Kidney (tissue), 14 donors: ENCODE data around the gene SLC44A4. TPM values are rescaled to one million over a fixed set of nuclear protein-coding genes. Genes with fewer than 3 reads are reported as not detected.

Experiments
- DNase-seq, 5 donors: peaks; one replicate each; pipeline ENCODE4 v3.0.0-alpha.2; 2013 to 2020
- FAIRE-seq: peaks from 2 replicates; lab custom pipeline; 2012; peaks lifted over from hg19 to GRCh38; lab: Jason Lieb, UNC
- H3K27ac ChIP-seq, 2 donors: one replicate each; pipeline ENCODE4 v1.7.0; 2013; ENCODE audit warnings: low read depth in 2 of 2, low read length in 2 of 2, inconsistent platforms in 1 of 2
- H3K27me3 ChIP-seq: one replicate; pipeline ENCODE4 v1.7.1; 2013; ENCODE audit warnings: low read length, inconsistent platforms; ENCODE audit not compliant: control insufficient read depth, insufficient read depth
- H3K36me3 ChIP-seq, 3 donors: one replicate each; pipeline versions ENCODE4 v1.7.0 to v1.7.1; 2013; ENCODE audit warnings: low read length in 3 of 3, control low read depth in 1 of 3, inconsistent platforms in 1 of 3; ENCODE audit not compliant: insufficient read depth in 3 of 3, control insufficient read depth in 2 of 3
- H3K4me1 ChIP-seq, 3 donors: one replicate each; pipeline versions ENCODE4 v1.7.0 to v1.7.1; 2013; ENCODE audit warnings: low read length in 3 of 3, inconsistent platforms in 1 of 3, low read depth in 1 of 3; ENCODE audit not compliant: control insufficient read depth in 2 of 3, insufficient read depth in 2 of 3
- H3K4me3 ChIP-seq, 3 donors: one replicate each; pipeline versions ENCODE4 v1.7.0 to v1.8.1; 2013; ENCODE audit warnings: low read length in 3 of 3, control low read depth in 1 of 3, inconsistent platforms in 1 of 3
- H3K9ac ChIP-seq, 3 donors: one replicate each; pipeline versions ENCODE4 v1.7.0 to v1.7.1; 2013; ENCODE audit warnings: low read length in 3 of 3, control low read depth in 1 of 3, inconsistent platforms in 1 of 3
- H3K9me3 ChIP-seq, 3 donors: one replicate each; pipeline versions ENCODE4 v1.7.0 to v1.7.1; 2013; ENCODE audit warnings: low read length in 3 of 3, control low read depth in 1 of 3, inconsistent platforms in 1 of 3; ENCODE audit not compliant: control insufficient read depth in 2 of 3, insufficient read depth in 1 of 3
- intact Hi-C: fragments of 100-400 bp; cut with DNase I; formaldehyde crosslinking; loops from one replicate; pipeline ENCODE4 v1.11.1; 2022
- polyA plus RNA-seq: library from polyadenylated mRNA; stranded (reverse); fragments of 350-450 nt; fragmentation: Illumina TruSeq; extraction: RNeasy Lipid Tissue Mini Kit (QIAGEN cat#74804); gene quantifications from one replicate; pipeline ENCODE4 v1.2.3, GENCODE V29; 2014; ENCODE audit warnings: low read depth, low replicate concordance; ENCODE audit not compliant: insufficient read depth
- total RNA-seq: library from RNA; stranded (reverse); fragmentation: NEBNext Ultra II Directional; extraction: Animal tissue kit (Norgen Biotek cat#: 25700); gene quantifications from one replicate; pipeline ENCODE4 v1.2.1, GENCODE V29; 2021
- TF ChIP-seq, protein P1 (sequence below): IDR thresholded peaks from 3 replicates; pipeline ENCODE4 v1.5.1; 2012; ENCODE audit warnings: mild to moderate bottlenecking, moderate library complexity, borderline replicate concordance; ENCODE audit not compliant: insufficient read depth; ENCODE audit errors: extremely low read depth
- donor health status: control.
- donor health status: control.
- donor health status: control.
- donor health status: control.
- donor health status: control.
- donor health status: DM: yes; HTN: yes; CAD: no.
- donor health status: Normal renal cell carcinoma (clear cell type).

The SLC44A4 gene
- total and polyA plus RNA-seq, 2 donors from 2014 or later, result 37.4 to 137 TPM

DNA sequence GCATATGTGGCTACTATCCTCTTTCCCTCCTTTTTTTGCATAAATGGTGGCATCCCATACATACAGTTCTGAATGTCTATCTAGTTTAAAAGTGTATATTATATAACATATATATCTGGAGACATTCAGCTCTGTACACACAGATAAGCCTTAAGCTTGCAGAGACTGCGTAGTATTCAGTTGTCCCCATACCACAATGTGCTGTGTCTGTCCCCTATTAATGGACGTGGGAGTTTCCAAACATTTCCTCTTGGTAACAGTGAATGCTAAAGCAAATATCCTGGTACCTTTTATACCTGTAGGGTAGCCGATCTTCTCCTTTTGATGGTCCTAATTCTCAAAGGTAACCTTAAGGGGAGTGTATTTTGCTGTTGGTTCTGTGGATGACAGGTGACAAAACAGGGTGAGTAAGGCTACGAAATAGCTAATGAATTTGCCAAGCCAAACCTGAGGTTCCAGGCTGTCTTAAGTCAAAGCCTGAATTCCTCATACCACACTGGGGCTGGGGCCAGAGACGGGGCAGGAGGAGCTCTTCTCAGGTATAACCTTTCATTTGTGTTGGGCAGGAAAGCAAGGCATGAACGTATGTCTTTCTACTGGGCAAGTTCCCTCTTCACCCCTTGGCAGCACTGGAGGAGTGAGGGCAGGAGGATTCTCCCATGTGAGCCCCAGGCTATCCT lies 41.0 kb upstream of the SLC44A4 start:
- FAIRE-seq, result no peak
- Histone ChIP-seq H3K4me1 (no peaks in the 10 kb centered on the region), H3K27ac (no peak overlapping the region), H3K36me3 (no peaks in the 10 kb centered on the region), H3K9me3 (no peaks in the 10 kb centered on the region), H3K4me3 (no peak overlapping the region), H3K27me3 (no peaks in the 10 kb centered on the region), H3K9ac (no peak overlapping the region)
- intact Hi-C loops, result no loop called here
- DNase-seq, result no peak
- TF ChIP-seq, protein P1, sequence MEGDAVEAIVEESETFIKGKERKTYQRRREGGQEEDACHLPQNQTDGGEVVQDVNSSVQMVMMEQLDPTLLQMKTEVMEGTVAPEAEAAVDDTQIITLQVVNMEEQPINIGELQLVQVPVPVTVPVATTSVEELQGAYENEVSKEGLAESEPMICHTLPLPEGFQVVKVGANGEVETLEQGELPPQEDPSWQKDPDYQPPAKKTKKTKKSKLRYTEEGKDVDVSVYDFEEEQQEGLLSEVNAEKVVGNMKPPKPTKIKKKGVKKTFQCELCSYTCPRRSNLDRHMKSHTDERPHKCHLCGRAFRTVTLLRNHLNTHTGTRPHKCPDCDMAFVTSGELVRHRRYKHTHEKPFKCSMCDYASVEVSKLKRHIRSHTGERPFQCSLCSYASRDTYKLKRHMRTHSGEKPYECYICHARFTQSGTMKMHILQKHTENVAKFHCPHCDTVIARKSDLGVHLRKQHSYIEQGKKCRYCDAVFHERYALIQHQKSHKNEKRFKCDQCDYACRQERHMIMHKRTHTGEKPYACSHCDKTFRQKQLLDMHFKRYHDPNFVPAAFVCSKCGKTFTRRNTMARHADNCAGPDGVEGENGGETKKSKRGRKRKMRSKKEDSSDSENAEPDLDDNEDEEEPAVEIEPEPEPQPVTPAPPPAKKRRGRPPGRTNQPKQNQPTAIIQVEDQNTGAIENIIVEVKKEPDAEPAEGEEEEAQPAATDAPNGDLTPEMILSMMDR, result no peak

DNA sequence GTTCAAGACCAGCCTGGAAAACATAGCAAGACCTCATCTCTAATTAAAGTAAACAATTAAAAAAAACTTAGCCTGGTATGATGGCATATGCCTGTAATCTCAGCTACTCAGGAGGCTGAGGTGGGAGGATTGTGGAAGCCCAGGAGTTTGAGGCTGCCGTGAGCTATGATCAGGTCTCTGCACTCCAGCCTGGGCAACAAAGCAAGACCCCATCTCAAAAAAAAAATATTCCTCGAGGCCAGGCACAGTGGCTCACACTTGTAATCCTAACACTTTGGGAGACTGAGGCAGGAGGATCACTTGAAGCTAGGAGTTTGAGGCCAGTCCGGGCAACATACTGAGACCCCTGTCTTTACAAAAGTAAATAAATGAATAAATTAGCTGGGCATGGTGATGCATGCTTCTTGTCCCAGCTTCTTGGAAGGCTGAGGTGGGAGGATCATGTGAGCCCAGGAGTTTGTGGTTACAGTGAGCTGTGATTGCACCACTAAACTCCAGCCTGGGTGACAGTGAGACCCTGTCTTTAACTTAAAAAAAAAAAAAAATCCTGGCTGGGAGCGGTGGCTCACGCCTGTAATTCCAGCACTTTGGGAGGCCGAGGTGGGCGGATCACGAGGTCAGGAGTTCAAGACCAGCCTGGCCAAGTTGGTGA lies 39.4 kb upstream of the SLC44A4 start:
- Histone ChIP-seq H3K36me3 (no peaks in the 10 kb centered on the region), H3K27ac (no peak overlapping the region), H3K4me3 (no peak overlapping the region), H3K27me3 (no peaks in the 10 kb centered on the region), H3K9me3 (no peaks in the 10 kb centered on the region), H3K4me1 (no peaks in the 10 kb centered on the region), H3K9ac (no peak overlapping the region)
- FAIRE-seq, result no peak
- TF ChIP-seq, protein P1, result no peak
- no peak for DNase-seq
- intact Hi-C loops, result no loop called here

DNA sequence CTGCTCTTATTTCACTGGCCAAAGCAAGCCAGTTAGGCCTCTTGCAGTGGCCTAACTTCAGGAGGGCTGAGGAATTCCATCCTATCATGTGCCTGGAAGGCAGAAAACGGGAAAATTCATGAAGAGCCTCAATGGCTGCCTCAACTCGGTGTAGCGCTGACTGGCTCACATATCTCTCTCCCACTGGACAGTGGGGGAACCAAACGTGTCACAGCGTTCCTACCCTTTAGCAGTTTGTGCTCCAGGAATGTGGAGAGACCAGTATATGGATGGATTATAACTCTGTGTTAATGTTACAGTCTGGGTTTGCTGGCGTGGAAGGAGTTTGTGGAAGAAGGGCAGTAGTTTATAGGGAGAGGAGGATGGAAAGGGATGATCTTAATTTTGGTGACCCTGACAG lies 37.0 kb upstream of the SLC44A4 start:
- Histone ChIP-seq H3K4me1 (no peaks in the 10 kb centered on the region), H3K27me3 (no peaks in the 10 kb centered on the region), H3K36me3 (no peaks in the 10 kb centered on the region), H3K9me3 (no peaks in the 10 kb centered on the region), H3K27ac (no peak overlapping the region), H3K4me3 (no peak overlapping the region), H3K9ac (no peak overlapping the region)
- FAIRE-seq, result no peak
- TF ChIP-seq, protein P1, result no peak
- intact Hi-C loops, result no loop called here
- DNase-seq, result no peak
